ENCODE data around the gene RTN4R. TPM values are rescaled to one million over a fixed set of nuclear protein-coding genes. Genes with fewer than 3 reads are reported as not detected.

Gene RTN4R
- total and polyA plus RNA-seq, 2 of the 4 experiments (the other 2 are of a cell fraction) = 0.18 to 0.94 TPM

- no peak overlapping the region for H2BK20ac ChIP-seq (ENCODE audit: low read depth, low read length)
- no peaks in the 10 kb centered on the region for H3K36me3 ChIP-seq (ENCODE audit: control insufficient read depth, insufficient read depth, low read length)
- intact Hi-C loops (cut with micrococcal nuclease) (no loop called here), in situ Hi-C loops (cut with MboI; ENCODE audit: low sequenced_read_pairs) (no loop called here), dilution Hi-C loops (cut with HindIII; ENCODE audit: low sequenced_read_pairs, unreplicated experiment) (no loop called here)
- no peaks in the 10 kb centered on the region for H3K9me1 ChIP-seq (ENCODE audit: insufficient read depth, low read length)
- H3K14ac ChIP-seq (replicated peaks; ENCODE audit: low read depth, low read length) = no peak overlapping the region
- no peak overlapping the region for H3K23ac ChIP-seq (ENCODE audit: low read depth, low read length)
- peaks cover 12% of the 10 kb centered on the region; the same call in 1 of the 2 replicates for H3K27me3 ChIP-seq (ENCODE audit: control insufficient read depth, insufficient read depth, low read length)
- no TSS peak for BruUV-seq (replicated peaks)
- H3K4me3 ChIP-seq (ENCODE audit: insufficient read depth, low read depth, low read length) = no peak overlapping the region
- CTCF ChIA-PET = no interaction called here
- no peak overlapping the region for H2AK5ac ChIP-seq (ENCODE audit: low read depth, low read length)
- POLR2A ChIA-PET (ENCODE audit: unreplicated experiment) = no interaction called here
- H3K4ac ChIP-seq (ENCODE audit: low read depth, low read length) = no peak overlapping the region
- no peak for ATAC-seq (ENCODE audit: low read depth)
- no peaks in the 10 kb centered on the region for H3K9me3 ChIP-seq (ENCODE audit: control insufficient read depth, insufficient read depth, low read length)
- no peak overlapping the region for H2AK9ac ChIP-seq (replicated peaks; ENCODE audit: low read depth, low read length, poor library complexity)
- H3K27ac ChIP-seq (ENCODE audit: insufficient read depth, low read length) = no peak overlapping the region
- H3K4me2 ChIP-seq (ENCODE audit: low read depth, low read length) = no peak overlapping the region
- no peaks in the 10 kb centered on the region for H3K79me1 ChIP-seq (ENCODE audit: low read depth in 1 of 2, low read length in 2 of 2)
- H3K18ac ChIP-seq (ENCODE audit: low read depth, low read length) = no peak overlapping the region
- no peaks in the 10 kb centered on the region for H3K4me1 ChIP-seq (ENCODE audit: control insufficient read depth, insufficient read depth, low read length)
- H4K8ac ChIP-seq (ENCODE audit: low read depth in 2 of 2, low read length in 2 of 2) = no peak overlapping the region
- H2AFZ ChIP-seq (replicated peaks; ENCODE audit: low read length, poor library complexity) = no peak overlapping the region
- whole genome bisulfite sequencing, 2 experiments (ENCODE audit: extremely low coverage in 2 of 2, insufficient read length in 1 of 2) = 90% methylated on average over 2 of the region's 9 CpGs; no CpG with 5 or more reads in 1 of the 2 experiments
- no peak for TF ChIP-seq BHLHE40 (IDR thresholded peaks at IDR 0.05; ENCODE audit: low read depth, low read length)
- no peak for TF ChIP-seq CTCF (conservative IDR thresholded peaks at IDR 0.05; ENCODE audit: low read depth, low read length)
- TF ChIP-seq FOS (IDR thresholded peaks at IDR 0.05; ENCODE audit: low read depth, low read length) = no peak
- TF ChIP-seq SMC3 (IDR thresholded peaks at IDR 0.05; ENCODE audit: low read depth, low read length) = no peak
- no peak for TF ChIP-seq MAZ (IDR thresholded peaks at IDR 0.05; ENCODE audit: borderline replicate concordance, low read depth, low read length)
- TF ChIP-seq RAD21 (IDR thresholded peaks at IDR 0.05; ENCODE audit: low read length) = no peak
- no peak for TF ChIP-seq ELK1 (IDR thresholded peaks at IDR 0.05; ENCODE audit: borderline replicate concordance, low read depth, low read length)
- TF ChIP-seq CHD1 (IDR thresholded peaks at IDR 0.05; ENCODE audit: low read depth, low read length) = no peak
- no peak for TF ChIP-seq USF2 (IDR thresholded peaks at IDR 0.05; ENCODE audit: low read depth, low read length)
- H4K5ac ChIP-seq (ENCODE audit: low read depth, low read length) = no peak overlapping the region
- no peak overlapping the region for H4K91ac ChIP-seq (ENCODE audit: insufficient read depth, low read depth, low read length)
- no peak for DNase-seq
- no peak overlapping the region for H3K56ac ChIP-seq (ENCODE audit: extremely low read depth, insufficient read depth, low read length)
- no peak overlapping the region for H3K9ac ChIP-seq (ENCODE audit: low read depth, low read length)
- no peaks in the 10 kb centered on the region; the same call in 1 of the 2 replicates for H4K20me1 ChIP-seq (ENCODE audit: insufficient read depth, low read length)
- no peak overlapping the region for H2BK5ac ChIP-seq (ENCODE audit: low read depth, low read length, poor library complexity, severe bottlenecking)
- H2BK15ac ChIP-seq (ENCODE audit: low read depth, low read length) = no peak overlapping the region
- H2BK120ac ChIP-seq (ENCODE audit: low read depth, low read length) = no peak overlapping the region
Observed at GRCh38 chr22:20272174-20272573, 4.1 kb upstream of the RTN4R start.

Measured in IMR-90 (cell line).